HCEC 1CT (cell line): ENCODE results near the gene MAP4K1.
"Not testable (repeated sequence)": the region's sequence is repeated elsewhere in the genome, so short reads cannot be mapped to it uniquely, and the experiment has no call there.

Source experiments
- DNase-seq: peaks from one replicate; pipeline ENCODE4 v3.0.0-alpha.2; 2017

The MAP4K1 gene

GRCh38 chr19:38564981-38565690 lies 52.6 kb downstream of the MAP4K1 start:
- DNase-seq = no peak

GRCh38 chr19:38563475-38563874 lies 54.3 kb downstream of the MAP4K1 start:
- no peak for DNase-seq

GRCh38 chr19:38562096-38562495 lies 55.7 kb downstream of the MAP4K1 start:
- no peak for DNase-seq

DNA sequence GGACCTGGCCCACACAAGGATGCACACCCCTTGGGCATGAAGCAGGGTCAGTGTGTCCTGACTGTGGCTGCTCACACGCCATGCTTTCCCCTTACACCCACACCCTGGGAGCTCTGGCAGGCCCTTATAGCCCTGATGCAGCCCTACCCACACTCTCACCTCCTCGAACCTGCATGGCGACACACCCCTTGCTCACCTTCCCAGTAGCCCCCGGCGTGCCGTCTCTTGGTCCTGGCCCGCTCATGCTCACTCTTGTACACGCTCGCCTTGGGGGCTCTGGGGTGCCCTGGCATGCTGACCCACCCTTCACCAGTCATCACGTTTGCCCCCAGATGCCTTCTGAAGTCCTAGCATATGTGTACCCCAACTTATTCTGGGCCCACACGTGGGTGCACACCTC lies 56.1 kb downstream of the MAP4K1 start:
- no peak for DNase-seq

DNA sequence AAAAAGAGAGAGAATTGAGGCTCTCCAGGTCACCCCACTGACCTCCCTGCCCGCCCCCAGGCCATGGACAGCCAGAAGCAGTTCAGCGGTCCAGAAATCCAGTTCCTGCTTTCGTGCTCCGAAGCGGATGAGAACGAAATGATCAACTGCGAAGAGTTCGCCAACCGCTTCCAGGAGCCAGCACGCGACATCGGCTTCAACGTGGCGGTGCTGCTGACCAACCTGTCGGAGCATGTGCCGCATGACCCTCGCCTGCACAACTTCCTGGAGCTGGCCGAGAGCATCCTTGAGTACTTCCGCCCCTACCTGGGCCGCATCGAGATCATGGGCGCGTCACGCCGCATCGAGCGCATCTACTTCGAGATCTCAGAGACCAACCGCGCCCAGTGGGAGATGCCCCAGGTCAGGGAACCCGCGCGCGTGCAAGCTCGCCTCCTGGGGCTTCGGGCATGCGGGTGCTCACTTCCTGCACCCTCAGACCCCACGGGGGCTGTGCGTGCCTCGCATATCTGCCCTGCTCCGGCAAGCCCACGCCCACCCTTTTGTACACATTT lies 56.6 kb downstream of the MAP4K1 start:
- DNase-seq = no peak

- DNase-seq = no peak
Observed at GRCh38 chr19:38559428-38560401, 58.0 kb downstream of the MAP4K1 start.

- DNase-seq = not testable (repeated sequence)
Observed at GRCh38 chr19:38558933-38559332, 58.8 kb downstream of the MAP4K1 start.

DNA sequence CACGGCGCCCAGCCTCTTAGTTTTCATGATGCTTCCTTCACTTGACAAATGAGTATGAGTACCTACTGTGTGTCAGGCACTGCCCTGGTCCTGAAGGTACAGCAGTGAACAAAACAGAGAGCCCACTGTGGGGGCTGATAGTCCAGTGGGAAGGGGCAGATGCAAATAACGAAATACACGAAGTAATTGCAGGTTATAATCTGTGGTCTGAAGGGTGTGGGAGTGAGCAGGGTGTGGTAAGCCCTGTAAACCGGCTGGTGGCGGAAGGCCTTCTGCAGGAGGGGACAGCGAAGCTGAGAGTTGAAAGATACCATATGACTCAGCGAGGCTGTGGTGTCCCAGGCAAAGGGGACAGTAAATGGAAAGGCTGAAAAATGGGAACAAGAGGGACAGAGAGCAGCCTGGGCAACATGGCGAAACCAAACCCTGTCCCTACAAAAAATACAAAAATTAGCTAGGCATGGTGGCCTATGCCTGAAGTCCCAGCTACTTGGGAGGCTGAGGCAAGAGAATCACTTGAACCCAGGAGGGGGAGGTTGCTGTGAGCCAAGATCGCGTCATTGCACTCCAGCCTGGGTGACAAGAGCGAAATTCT lies 60.5 kb downstream of the MAP4K1 start:
- no peak for DNase-seq

DNA sequence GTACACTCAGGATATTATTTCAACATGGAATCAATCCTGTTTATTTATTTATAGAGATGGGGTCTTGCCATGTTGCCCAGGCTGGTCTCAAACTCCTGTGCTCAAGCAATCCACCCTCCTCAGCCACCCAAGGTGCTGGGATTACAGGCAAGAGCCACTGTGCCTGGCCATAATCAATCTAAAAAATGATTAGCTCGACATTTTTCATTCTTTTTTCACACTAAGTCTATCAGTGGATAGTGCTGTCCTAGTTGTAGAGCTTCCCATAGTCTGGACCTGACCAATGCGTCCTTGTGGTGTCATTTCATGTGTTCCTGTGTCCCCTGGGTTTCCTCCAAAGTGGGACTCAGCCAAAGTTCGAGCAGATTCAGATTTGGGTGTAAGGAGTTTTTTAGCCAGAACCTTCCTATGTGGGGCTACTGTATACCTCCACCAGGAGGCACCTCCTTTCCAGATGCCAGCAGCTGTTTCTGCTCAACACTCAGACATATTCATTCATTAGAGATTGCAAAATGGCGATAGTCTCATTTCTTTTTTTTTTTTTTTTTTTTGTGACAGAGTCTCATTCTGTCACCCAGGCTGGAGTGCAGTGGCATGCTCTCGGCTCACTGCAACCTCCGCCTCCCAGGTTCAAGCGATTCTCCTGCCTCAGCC lies 61.1 kb downstream of the MAP4K1 start:
- peak; percentile 23 for DNase-seq

- no peak for DNase-seq
Observed at GRCh38 chr19:38555200-38555599, 62.6 kb downstream of the MAP4K1 start.

DNA sequence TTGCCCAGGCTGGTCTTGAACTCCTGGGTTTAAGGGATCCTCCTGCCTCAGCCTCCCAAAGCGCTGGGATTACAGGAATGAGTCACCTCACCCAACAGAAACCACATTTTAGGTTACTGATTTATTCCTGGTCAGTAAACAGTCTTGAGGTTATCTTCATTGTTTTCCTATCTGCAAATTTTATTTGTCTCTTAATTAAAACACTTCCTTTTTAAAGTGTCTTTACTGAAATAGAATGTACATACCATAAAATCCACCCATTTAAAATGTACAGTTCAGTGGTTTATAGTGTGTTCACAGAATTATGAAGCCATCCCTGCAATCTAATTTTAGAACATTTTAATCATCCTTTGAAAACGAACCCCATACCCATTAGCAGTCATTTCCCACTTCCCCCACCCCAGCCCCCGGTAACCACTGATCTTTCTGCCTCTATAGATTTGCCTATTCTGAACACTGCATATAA lies 63.0 kb downstream of the MAP4K1 start:
- DNase-seq = no peak

- not testable (repeated sequence) for DNase-seq
Observed at GRCh38 chr19:38553239-38553638, 64.5 kb downstream of the MAP4K1 start.

DNA sequence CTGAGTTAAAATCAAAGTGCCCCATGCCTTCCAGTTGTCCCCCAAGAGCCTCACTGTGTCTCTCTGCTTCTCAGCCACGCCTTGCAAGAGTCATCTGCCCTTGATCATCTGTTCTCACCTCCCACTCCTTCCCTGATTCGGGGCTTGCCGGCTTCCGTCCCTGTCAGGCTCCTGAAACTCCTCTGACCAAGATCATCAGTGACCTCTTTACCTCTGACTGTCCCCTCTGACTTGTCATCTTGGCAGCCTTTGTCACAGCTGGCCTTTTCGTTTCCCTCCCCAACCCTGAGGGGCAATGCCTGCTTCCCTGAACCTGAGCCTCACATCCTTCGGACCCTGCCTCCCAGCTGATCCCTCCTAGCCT lies 66.3 kb downstream of the MAP4K1 start:
- no peak for DNase-seq

DNA sequence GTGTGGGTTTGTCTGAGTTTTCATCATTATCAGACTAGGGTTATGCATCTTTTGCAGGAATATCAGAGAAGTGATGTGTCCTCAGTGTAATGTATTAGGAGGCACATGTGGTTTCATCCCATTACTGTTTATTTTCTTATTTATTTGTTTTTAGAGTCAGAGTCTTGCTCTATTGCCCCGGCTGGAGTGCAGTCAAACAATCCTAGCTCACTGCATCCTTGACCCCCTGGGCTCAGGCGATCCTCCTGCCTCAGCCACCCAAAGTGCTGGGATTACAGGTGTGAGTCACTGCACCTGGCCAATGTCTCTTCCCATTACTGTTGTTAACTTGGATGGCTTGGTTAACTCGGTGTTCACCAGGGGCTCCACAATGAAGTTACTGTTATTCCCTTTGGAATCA lies 67.4 kb downstream of the MAP4K1 start:
- DNase-seq = no peak

GRCh38 chr19:38549942-38550341 lies 67.8 kb downstream of the MAP4K1 start:
- no peak for DNase-seq

GRCh38 chr19:38549061-38549460 lies 68.7 kb downstream of the MAP4K1 start:
- no peak for DNase-seq

GRCh38 chr19:38547421-38547820 lies 70.3 kb downstream of the MAP4K1 start:
- no peak for DNase-seq

- DNase-seq = no peak
Observed at GRCh38 chr19:38545596-38545995, 72.2 kb downstream of the MAP4K1 start.

DNA sequence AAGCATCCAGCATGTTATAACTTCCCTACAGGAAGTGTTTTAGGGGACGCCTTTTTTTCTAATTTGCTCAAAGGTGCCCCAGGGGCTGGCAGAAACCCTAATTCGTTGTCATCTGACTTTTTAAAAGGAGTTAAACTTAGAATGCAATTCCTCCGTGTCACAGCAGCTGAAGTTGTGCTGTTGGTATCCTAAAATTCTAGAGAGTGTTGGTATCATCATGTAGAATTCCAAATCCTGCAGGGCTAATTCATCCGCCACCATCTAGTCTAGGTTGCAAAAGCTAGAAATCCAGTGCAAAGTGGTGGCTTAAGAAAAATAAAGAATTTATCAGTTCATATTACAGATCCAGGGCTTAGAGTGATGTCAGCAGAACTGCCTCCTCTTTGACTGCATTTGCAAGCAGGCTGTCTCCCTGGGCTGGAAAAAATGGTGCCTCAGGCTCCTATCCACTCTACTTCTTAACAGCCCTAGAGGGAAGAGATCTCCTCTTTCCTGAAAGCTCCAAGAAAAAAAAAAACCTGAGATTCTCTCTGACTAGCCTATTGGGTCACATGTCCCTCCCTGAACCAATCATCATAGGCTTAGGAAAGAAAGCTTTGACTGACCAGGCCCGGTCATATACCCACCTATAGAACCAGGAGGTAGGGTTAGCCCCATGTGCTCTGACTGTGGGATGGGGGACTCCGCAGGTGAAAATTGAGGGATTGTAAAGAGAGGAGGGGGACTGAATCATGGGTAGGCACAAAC lies 73.0 kb downstream of the MAP4K1 start:
- DNase-seq = peak; percentile 59

DNA sequence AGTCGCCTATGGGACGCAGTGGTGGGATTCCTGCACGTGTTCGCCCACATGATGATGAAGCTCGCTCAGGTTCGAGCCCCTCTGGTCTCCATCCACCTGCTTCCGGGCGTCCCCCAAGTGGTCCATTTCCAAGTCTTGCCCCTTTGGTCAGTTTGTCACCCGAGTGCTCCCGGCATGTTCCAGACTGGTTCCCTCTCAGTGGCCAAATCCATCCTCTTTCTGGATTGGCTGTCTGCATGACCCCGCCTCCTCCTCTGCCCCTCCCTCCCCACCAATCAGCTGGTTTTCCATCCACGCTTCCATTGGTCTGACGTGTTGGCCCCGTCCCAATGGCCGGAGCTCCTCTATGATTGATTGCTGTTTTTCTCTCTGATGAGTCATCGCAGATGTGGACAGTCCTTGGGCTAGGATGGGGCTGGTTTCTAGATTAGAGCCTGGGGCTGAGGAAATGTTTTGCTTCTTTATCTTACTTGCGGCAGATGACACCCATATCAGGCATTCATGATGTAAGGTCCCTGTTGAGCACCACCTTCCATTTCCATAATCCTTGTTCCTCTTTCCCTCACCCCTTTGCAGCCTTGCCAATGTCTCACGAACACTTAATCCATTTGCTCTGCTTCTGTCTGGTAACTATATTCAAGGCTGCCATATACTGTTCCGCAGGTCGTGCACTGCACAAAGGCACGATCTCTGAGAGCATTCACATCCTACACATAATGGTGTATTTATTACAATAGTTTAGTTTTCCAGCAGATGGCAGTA lies 73.8 kb downstream of the MAP4K1 start:
- peak; percentile 70 for DNase-seq

DNA sequence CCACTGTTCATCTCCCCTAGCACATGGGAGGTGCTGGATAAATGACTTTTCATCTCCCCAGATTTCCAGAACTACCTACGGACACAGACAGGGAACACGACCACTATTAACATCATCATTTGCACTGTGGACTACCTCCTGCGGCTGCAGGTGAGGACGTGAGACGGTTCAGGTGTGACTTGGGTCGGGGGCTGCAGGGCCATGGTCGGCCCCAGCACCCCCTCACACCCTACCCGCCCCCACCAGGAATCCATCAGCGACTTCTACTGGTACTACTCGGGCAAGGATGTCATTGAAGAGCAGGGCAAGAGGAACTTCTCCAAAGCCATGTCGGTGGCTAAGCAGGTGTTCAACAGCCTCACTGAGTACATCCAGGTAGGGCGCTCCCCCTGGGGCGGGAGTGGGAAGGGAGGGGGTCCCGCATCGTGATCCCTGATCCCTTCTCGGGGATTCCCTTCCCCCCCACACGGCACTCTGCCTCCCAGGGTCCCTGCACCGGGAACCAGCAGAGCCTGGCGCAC lies 74.4 kb downstream of the MAP4K1 start:
- no peak for DNase-seq
